Activated CD4-positive, alpha-beta T cell treated with anti-CD3 and anti-CD28 coated beads for 48 hours (primary cell): ENCODE measurements around the gene SHPK.
A peak's percentile ranks its signal among the peaks of the same experiment; 100 is the strongest.

Experiments used
- DNase-seq: peaks from one replicate; pipeline ENCODE4 v3.0.0-alpha.2; 2020

The SHPK gene

GRCh38 chr17:3659541-3660111 lies 23.6 kb upstream of the SHPK start:
- no peak for DNase-seq

- DNase-seq = no peak
Observed at GRCh38 chr17:3658784-3659449, 22.9 kb upstream of the SHPK start.

- no peak for DNase-seq
Observed at GRCh38 chr17:3657874-3658783, 22.1 kb upstream of the SHPK start.

- no peak for DNase-seq
Observed at GRCh38 chr17:3657588-3657869, 21.5 kb upstream of the SHPK start.

- no peak for DNase-seq
Observed at GRCh38 chr17:3656755-3657587, 20.9 kb upstream of the SHPK start.

- no peak for DNase-seq
Observed at GRCh38 chr17:3656353-3656752, 20.3 kb upstream of the SHPK start.

- no peak for DNase-seq
Observed at GRCh38 chr17:3655766-3656165, 19.7 kb upstream of the SHPK start.

- peak; percentile 74 for DNase-seq
Observed at GRCh38 chr17:3647769-3648555, 11.9 kb upstream of the SHPK start.

GRCh38 chr17:3647251-3647650 lies 11.2 kb upstream of the SHPK start:
- no peak for DNase-seq

GRCh38 chr17:3645310-3645709 lies 9.3 kb upstream of the SHPK start:
- no peak for DNase-seq

GRCh38 chr17:3643889-3644349 lies 7.9 kb upstream of the SHPK start:
- DNase-seq = peak; percentile 38

- DNase-seq = no peak
Observed at GRCh38 chr17:3641717-3642486, 5.9 kb upstream of the SHPK start.

- DNase-seq = no peak
Observed at GRCh38 chr17:3641014-3641413, 5.0 kb upstream of the SHPK start.

GRCh38 chr17:3639981-3640596 lies 4.0 kb upstream of the SHPK start:
- peak; percentile 63 for DNase-seq

GRCh38 chr17:3636908-3637373 lies 891 bp upstream of the SHPK start:
- no peak for DNase-seq

- DNase-seq = no peak
Observed at GRCh38 chr17:3635474-3636153, 436 bp downstream of the SHPK start.

GRCh38 chr17:3632287-3632686 lies 3.8 kb downstream of the SHPK start:
- no peak for DNase-seq

GRCh38 chr17:3630781-3631180 lies 5.3 kb downstream of the SHPK start:
- no peak for DNase-seq

GRCh38 chr17:3627769-3628167 lies 8.3 kb downstream of the SHPK start:
- DNase-seq = no peak
